Activated naive CD4-positive, alpha-beta T cell treated with Interleukin-2 at 50 U/mL for 16 hours (primary cell): ENCODE results near the gene HMGN3.

Experiments
- DNase-seq: peaks from one replicate; pipeline ENCODE4 v3.0.0-alpha.2; 2020

Gene HMGN3

DNA sequence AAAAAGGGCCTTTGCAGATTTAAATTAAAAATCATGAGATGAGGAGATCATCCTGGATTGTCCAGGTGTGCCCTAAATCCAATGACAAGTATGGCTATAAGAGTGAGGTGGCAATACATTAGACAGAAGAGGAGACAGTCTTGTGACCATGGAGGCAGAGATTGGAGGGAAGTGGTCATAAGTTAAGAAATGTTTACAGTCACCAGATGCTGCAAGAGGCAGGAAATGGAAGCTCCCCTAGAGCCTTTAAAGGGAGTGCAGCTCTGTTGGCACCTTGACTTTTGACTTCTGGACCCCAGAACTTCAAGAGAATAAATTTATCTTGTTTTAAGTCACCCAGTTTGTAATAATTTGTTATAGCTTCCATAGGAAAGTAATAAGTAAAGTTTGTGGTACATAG lies 61.1 kb downstream of the HMGN3 start:
- no peak for DNase-seq

DNA sequence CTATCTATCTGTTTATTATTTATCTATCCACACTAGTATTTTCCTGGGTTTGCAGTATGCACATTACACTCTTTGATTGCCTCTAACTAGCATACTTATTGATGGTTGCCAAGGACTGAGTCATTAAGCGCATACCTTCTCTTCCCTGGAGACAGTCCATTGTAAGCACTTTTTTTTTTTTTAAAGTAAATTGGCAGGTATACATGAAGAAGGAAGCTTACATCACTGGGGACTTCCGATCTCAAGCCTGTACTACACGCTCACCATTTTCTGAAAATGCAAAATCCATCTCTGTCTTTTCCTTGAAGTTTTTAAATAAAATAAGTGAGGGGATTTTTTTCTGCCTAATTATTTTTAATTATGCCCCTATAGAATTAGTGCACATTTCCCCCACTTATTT lies 63.5 kb downstream of the HMGN3 start:
- DNase-seq, result no peak

DNA sequence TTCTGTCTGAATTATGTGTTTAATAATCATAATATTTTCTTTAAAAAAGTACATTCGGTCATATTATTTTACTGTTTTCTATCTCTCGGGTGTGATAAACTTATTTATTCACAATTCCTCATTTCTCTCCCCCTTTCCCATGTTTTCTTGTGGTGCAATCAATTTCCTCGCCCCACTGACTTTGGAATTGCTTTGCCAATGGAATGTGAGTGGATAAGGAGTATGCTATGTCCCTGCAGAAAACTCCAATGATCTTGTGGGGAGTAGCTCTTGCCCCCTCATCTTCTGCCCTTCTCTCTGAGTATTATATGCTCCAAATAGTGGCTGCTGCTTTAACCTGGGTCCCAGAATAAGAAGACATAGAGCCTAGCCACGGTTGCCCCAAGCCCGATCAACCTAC lies 64.1 kb downstream of the HMGN3 start:
- no peak for DNase-seq

DNA sequence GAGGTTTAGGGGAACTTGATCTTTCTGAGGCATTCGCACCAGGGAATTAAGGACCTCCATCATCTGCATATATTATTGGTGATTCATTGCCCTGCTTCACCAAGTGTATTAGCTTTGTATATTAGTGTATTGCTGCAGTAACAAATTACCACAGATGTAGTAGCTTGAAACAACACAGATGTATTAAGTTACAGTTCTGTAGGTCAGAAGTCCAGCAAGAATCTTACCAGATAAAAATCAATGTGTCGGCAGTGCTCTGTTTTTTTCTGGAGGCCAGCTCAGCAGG lies 65.8 kb downstream of the HMGN3 start:
- DNase-seq, result no peak

DNA sequence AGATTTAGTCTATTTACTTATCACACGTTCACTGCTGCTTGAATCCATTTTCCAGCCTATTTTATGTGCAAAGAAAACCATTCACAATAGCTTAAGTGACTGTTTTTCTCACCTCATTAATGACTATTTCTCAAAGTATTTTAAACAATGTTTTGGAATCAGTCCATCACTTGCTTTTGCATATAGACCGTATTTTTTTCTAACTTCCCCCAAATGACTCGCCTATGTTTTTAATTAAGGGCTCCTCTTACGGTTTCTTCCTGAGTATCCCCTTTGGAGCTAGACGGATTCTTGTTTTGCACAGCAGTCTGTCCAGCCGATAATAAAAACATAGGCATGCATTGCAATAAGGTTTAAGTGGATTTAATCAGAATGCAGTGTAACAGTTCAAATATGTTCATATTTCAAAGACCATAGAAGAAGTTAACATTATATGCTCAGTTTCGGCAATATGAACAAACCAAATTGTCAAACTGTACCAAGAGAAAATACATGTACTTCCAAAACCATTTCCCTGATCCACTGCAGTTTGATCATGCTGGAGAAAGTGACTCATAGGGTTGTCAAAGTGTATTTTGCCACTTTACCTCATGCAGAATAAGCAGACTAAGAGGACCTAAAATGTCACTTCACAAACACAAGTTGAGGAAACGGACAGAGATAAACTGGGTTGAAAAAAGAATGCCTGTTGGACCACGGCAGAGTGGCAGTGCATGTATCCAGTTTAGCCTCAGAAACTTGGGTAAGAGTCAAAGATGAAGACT lies 66.4 kb downstream of the HMGN3 start:
- no peak for DNase-seq

DNA sequence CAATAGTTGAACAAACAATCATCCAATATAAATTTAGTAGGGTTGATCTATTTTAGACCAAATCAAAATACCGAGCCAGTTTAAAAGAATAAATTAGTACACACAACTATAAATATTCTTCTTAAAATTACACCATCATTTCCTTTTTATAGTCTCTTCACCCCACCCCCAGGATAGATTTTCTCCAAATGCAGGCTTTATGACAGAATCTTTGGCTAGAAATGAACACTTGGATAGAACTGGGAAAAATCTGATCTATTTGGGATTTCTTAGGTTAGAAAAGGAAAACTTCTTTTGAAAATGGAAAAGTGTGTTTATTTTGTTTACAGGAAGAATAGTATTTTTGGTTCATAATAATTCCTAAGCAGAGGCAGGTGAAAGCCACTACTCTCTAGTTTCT lies 74.6 kb downstream of the HMGN3 start:
- no peak for DNase-seq

DNA sequence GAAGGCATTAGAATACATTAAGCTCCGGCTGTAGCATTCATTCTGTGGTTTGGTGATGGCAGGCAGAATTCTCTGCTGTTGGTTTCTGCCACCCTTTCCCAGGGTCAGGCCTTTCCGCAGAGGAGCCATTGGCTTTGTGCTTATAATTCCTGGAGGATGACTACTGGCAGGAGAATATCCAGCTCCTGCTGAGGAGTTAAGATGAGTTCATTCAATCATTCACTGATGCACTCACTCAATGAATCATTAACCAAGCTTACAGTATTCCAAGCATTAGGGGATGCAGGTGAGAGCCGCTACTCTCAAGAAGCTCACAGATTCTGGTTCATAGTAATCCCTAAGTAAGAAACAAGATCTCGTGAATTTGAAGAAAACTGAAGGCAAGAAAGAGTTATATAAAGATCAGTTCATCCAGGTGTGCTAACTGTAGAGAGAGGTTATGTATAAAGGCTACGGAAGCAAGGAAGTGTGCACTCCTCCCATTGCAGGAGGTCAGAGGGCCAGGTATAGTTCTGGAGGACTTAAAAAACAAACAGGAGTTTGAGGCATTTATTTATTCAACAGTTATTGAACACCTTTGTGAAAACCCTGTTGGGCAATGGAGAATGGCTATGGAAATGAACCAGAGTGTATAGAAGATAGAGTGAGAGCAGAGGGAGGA lies 75.5 kb downstream of the HMGN3 start:
- DNase-seq, result no peak

DNA sequence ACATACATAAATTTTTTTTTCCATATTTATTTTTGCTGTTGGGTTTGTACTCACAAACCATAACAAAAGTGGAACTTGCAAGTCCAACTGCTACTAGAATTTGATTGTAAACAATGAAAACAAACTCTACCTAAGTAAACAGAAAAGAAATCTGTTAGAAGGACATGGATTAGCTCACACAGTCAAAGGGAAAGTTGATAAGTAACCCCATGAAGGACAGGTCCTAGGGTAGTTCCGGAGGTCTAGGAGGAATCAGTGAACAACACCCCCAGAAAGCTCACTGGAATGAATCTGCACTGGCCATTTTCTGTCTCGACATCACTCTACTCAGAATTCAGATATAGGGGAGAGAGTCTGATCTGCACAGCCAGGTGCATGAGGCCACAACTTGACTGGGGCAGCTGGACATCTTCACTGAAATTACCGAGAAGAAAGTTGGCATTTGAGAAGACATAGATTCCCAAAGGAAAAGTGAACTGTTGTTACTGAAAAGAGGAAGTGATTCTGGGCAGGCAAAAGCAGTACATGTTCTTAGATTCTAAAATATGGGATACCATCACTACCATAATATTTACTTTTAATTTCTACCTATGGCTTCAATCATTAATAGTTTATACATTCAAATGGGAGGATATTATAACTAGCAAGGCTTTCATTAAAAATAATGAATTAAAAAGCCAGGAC lies 76.4 kb downstream of the HMGN3 start:
- DNase-seq, result no peak

DNA sequence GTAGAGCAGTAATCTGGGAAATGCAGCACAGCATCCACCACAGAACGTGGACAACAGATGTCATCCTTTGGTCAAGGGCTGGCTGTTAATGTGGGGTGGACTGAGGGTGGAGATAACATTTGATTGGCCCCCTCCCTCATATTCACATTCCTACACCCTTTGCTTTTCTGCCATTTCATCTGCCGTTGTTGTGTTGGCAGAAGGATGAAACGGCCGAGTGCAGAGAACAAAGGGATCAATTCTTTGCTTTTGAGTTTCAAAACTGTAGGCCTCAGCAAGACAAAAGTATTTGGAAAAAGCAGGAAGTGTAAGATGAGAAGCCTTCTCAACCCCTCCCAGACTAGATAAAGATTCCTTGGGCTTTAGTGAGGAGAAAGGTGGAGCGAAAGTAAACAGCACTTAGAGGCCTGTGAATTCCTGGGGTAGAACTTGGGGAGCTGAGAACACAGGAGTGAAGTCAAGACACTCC lies 82.2 kb downstream of the HMGN3 start:
- no peak for DNase-seq
